C4-2B (cell line): ENCODE results near the gene LAMC3.
A peak's percentile ranks its signal among the peaks of the same experiment; 100 is the strongest.
"Not testable (repeated sequence)": the region's sequence is repeated elsewhere in the genome, so short reads cannot be mapped to it uniquely, and the experiment has no call there.

ENCODE experiments used
- H3K27ac ChIP-seq: fragments of 450-650 bp; 2 replicates; pipeline ENCODE4 v1.5.1; 2017
- CTCF ChIP-seq: fragments of 450-650 bp; conservative IDR thresholded peaks from 2 replicates; pipeline ENCODE4 v1.5.1; 2017; ENCODE audit warnings: mild to moderate bottlenecking
- ZFX ChIP-seq: fragments of 450-650 bp; IDR thresholded peaks from 2 replicates; pipeline ENCODE4 v1.6.1; 2017

LAMC3 gene

GRCh38 chr9:131096269-131097125 lies 87.5 kb downstream of the LAMC3 start, which contains the start of gene AIF1L:
AIF1L (plus strand) TSS chr9:131096531; CDS start chr9:131096630, 99 bp downstream.
- H3K27ac ChIP-seq: peak within 1 kb of the TSS; percentile 82

GRCh38 chr9:131097126-131097947 lies 88.4 kb downstream of the LAMC3 start:
- H3K27ac ChIP-seq: peak overlapping the region; percentile 82
- no peak for TF ChIP-seq ZFX
- no peak for TF ChIP-seq CTCF

More at GRCh38 chr9:131096269-131097125, 87.5 kb downstream of the LAMC3 start, which contains the start of gene AIF1L:
- no peak for TF ChIP-seq ZFX
- no peak for TF ChIP-seq CTCF

DNA sequence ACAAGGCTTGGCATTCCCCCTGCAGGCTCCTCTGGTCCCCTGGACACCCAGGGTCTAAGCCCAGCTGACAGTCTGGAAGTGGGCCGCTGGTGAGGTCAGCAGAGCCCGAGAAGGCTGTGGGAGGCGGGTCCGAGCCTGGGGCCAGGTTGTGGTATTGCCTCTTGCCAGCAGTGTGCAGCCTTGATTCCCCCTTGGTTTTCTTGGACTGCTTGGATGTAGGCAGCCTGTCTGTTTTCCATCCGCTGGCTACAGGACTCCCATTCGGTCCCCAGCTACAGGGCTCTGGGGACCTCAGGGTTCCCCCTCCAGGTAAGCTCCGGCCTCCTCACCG lies 88.9 kb downstream of the LAMC3 start:
- H3K27ac ChIP-seq: peak overlapping the region; percentile 82
- no peak for TF ChIP-seq CTCF
- no peak for TF ChIP-seq ZFX

- no peak for TF ChIP-seq ZFX
- TF ChIP-seq CTCF: no peak
- peak overlapping the region; percentile 82 for H3K27ac ChIP-seq
Observed at GRCh38 chr9:131098391-131099101, 89.6 kb downstream of the LAMC3 start.

DNA sequence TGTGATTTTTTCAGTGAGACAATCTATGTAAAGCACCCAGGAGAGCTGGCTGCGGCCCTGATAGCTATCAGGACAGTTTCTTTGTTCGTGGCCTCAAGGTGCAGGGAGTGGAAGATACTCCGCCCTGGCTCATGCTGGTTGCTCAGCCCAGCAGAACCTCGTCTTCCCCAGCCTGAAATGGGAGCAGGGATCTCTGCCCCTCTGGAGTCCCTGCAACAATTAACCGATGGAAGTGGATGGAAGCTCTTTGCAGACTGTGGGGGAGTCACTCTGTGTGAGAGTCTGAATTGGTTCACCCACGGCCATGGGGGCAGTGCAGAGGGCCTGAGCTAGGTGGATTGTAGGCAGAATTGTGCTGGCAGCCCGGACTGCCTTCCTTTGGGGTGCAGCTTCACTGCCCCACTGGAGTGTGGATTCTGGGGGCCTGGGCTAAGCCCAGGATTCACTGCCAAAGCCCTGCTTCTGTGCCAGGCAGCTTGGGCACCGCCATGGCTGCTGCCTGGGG lies 90.2 kb downstream of the LAMC3 start:
- no peak overlapping the region for H3K27ac ChIP-seq
- TF ChIP-seq ZFX: no peak
- TF ChIP-seq CTCF: no peak

GRCh38 chr9:131099845-131100244 lies 90.9 kb downstream of the LAMC3 start:
- H3K27ac ChIP-seq: not testable (repeated sequence)

DNA sequence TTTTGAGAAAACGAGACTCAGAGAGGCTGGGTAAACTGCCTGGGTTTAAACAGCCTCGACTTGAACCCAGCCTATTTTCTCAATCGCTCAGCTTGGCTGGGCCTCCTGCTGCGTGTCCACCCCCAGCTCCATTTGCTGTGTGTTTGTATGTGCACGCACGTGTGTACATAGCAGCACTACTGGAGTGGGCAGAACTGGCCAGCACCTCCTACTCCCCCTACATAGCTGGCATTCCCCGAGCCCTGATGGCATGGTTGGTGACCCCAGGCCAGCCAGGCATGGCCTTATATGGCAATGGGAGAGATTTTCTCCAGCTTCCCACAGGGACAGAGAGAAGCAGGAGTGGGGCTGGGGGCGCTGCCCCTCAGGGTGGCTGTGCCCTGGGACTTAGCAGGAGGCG lies 91.5 kb downstream of the LAMC3 start:
- no peak overlapping the region; the same call in 1 of the 2 replicates for H3K27ac ChIP-seq
- TF ChIP-seq ZFX (no peak), CTCF (no peak)
